PFSK-1 (cell line): ENCODE results near the gene C19orf25.

Source experiments
- FOXP2 ChIP-seq: optimal IDR thresholded peaks from 2 replicates; pipeline ENCODE3; 2011; ENCODE audit warnings: borderline replicate concordance, control low read depth, inconsistent platforms; ENCODE audit not compliant: insufficient read depth; ENCODE audit errors: extremely low read length, extremely low read depth
- POLR2AphosphoS5 ChIP-seq: IDR thresholded peaks from 2 replicates; pipeline ENCODE4 v1.6.1; 2012; ENCODE audit warnings: low read depth, mild to moderate bottlenecking, control low read depth, low read length, moderate library complexity
- REST ChIP-seq, 2 experiments: IDR thresholded peaks; 2 replicates each; pipeline versions ENCODE4 v1.6.1 to v1.8.0; 2011 to 2012; ENCODE audit warnings: low read depth in 2 of 2, low read length in 2 of 2, control low read depth in 1 of 2, inconsistent platforms in 1 of 2, mild to moderate bottlenecking in 1 of 2, moderate library complexity in 1 of 2; ENCODE audit not compliant: insufficient read depth in 1 of 2
- SIN3A ChIP-seq: IDR thresholded peaks from 2 replicates; pipeline ENCODE4 v1.6.1; 2012; ENCODE audit warnings: mild to moderate bottlenecking, low read length, moderate library complexity, borderline replicate concordance; ENCODE audit not compliant: insufficient read depth
- TAF1 ChIP-seq: IDR thresholded peaks from 2 replicates; pipeline ENCODE4 v1.6.1; 2012; ENCODE audit warnings: low read length, control low read depth, borderline replicate concordance; ENCODE audit not compliant: insufficient read depth

Gene C19orf25

GRCh38 chr19:1525343-1525742, 46.3 kb upstream of the C19orf25 start:
- TF ChIP-seq POLR2AphosphoS5 (no peak), SIN3A (no peak), TAF1 (no peak), FOXP2 (no peak), REST (IDR thresholded peaks at IDR 0.05; ENCODE audit: insufficient read depth in 1 of 2, low read depth in 2 of 2, low read length in 2 of 2) (no peak)

- TF ChIP-seq TAF1 (no peak), REST (IDR thresholded peaks at IDR 0.05; ENCODE audit: insufficient read depth in 1 of 2, low read depth in 2 of 2, low read length in 2 of 2) (no peak), SIN3A (no peak), POLR2AphosphoS5 (no peak), FOXP2 (no peak)
Measured at GRCh38 chr19:1524972-1525325, 45.9 kb upstream of the C19orf25 start.

- TF ChIP-seq FOXP2 (no peak), TAF1 (no peak), REST (IDR thresholded peaks at IDR 0.05; ENCODE audit: insufficient read depth in 1 of 2, low read depth in 2 of 2, low read length in 2 of 2) (no peak), POLR2AphosphoS5 (no peak), SIN3A (no peak)
Measured at GRCh38 chr19:1524287-1524971, 45.4 kb upstream of the C19orf25 start.

- TF ChIP-seq SIN3A (no peak), TAF1 (no peak)
Measured at GRCh38 chr19:1523412-1524286, 44.6 kb upstream of the C19orf25 start, which contains the start of gene PLK5. Gene PLK5 (plus strand): TSS chr19:1524077. CDS start chr19:1526997, 2,920 bp downstream.

DNA sequence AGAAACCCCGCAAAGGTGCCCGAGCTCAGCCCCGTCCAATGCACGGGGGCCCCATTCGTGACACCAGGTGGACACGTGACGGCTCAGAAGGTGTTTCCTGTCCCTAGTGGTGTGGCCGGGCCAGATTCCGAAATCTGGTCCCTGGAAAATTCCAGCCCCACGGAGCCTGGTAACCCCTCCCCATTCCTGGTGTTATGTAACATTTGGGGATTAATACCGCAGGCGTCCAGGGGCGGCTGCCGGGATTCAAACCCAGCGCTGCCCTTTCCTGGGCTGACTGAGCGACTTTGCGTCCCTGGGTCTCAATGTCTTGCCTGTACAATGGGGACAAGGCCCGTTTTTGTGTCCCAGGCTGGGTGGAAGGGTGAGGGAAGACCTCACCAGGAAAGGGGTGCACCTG, 43.8 kb upstream of the C19orf25 start:
- TF ChIP-seq POLR2AphosphoS5 (no peak), REST (IDR thresholded peaks at IDR 0.05; ENCODE audit: insufficient read depth in 1 of 2, low read depth in 2 of 2, low read length in 2 of 2) (no peak), SIN3A (no peak), TAF1 (no peak), FOXP2 (no peak)
